Smooth muscle cell of the umbilical artery (primary cell): ENCODE results near the gene C3orf80. TPM values are rescaled to one million over a fixed set of nuclear protein-coding genes. Genes with fewer than 3 reads are reported as not detected.

Source experiments
- total RNA-seq: library from RNA; depleted of rRNA; stranded (reverse); fragments of >200 nt; gene quantifications from 2 replicates; pipeline ENCODE4 v1.2.3, GENCODE V29; 2014

Gene C3orf80
- 3.6 and 7.1 TPM in 2 replicates for total RNA-seq

DNA sequence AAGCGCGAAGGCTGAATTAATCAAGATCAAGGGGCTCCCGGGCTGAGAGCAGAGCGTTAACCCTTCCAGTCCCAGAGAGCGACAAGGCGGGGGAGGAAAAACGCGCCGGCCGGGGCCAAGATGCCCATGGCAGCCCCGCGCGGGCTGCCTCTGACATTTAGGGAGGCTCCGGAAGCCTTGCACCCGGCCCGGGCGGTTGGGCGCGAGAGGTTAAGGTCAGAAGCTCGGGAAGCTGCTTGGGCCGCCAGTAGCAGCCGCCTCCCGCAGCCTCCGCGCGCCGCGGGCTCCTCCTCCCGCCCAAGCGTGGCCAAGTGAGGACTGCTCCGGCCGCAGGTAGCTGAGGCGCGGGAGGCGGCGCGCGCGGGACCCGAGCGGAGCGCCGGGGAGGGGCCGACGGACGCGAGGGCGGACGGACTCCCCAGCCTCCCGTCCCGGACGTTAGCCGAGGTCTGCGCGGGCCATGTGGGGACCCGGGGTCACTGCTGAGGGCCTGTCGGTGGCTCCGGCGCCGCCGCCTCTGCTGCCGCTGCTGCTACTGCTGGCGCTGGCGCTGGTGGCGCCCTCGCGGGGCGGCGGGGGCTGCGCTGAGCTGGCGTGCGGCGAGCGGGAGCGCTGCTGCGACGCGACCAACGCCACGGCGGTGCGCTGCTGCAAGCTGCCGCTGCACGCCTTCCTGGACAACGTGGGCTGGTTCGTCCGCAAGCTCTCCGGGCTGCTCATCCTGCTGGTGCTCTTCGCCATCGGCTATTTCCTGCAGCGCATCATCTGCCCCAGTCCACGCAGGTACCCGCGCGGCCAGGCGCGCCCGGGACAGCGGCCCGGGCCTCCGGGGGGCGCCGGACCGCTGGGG lies at the start of gene C3orf80:
Gene C3orf80 (plus strand): TSS at position 247 of the 850 bp plus-strand sequence. CDS start 214 bp downstream, at position 461.

Other genes starting within 250 kb of the C3orf80 start
- gene IL12A, start 236.6 kb upstream of the C3orf80 start, total RNA-seq: 0.89 and 1.3 TPM in 2 replicates
- 61.2 and 63.7 TPM in 2 replicates for gene IFT80, start 173.8 kb downstream of the C3orf80 start, total RNA-seq
- gene SMC4, start 174.2 kb downstream of the C3orf80 start, total RNA-seq: 22.3 and 63.9 TPM in 2 replicates
- gene TRIM59, start 224.4 kb downstream of the C3orf80 start, total RNA-seq: 7.7 and 20.2 TPM in 2 replicates